SKM-1 (cell line): ENCODE data around the gene DNAAF3.
"Not testable (repeated sequence)": the region's sequence is repeated elsewhere in the genome, so short reads cannot be mapped to it uniquely, and the experiment has no call there.

Experiments used
- DNase-seq: peaks from one replicate; lab custom pipeline; 2025; ENCODE audit not compliant: unreplicated experiment; lab: John Stamatoyannopoulos, UW

The DNAAF3 gene

GRCh38 chr19:55155784-55156183 is 10.6 kb downstream of the DNAAF3 start:
- not testable (repeated sequence) for DNase-seq

- DNase-seq: no peak
Observed at GRCh38 chr19:55153652-55154264, 12.7 kb downstream of the DNAAF3 start.

- no peak for DNase-seq
Observed at GRCh38 chr19:55152017-55152416, 14.4 kb downstream of the DNAAF3 start.

- DNase-seq: no peak
Observed at GRCh38 chr19:55149078-55150003, 17.1 kb downstream of the DNAAF3 start, which contains the start of gene TNNT1. TSS of gene TNNT1 (minus strand) at chr19:55149206. CDS start at chr19:55147157, 2,049 bp downstream.

GRCh38 chr19:55147545-55148251 is 18.7 kb downstream of the DNAAF3 start:
- no peak for DNase-seq

GRCh38 chr19:55146705-55147273 is 19.6 kb downstream of the DNAAF3 start:
- no peak for DNase-seq

- peak; percentile 7 for DNase-seq
Observed at GRCh38 chr19:55146078-55146704, 20.2 kb downstream of the DNAAF3 start.

GRCh38 chr19:55145232-55145631 is 21.2 kb downstream of the DNAAF3 start:
- DNase-seq: peak; percentile 38

- DNase-seq: no peak
Observed at GRCh38 chr19:55141696-55142095, 24.7 kb downstream of the DNAAF3 start.

- no peak for DNase-seq
Observed at GRCh38 chr19:55137915-55138314, 28.5 kb downstream of the DNAAF3 start.

- no peak for DNase-seq
Observed at GRCh38 chr19:55136399-55137102, 29.9 kb downstream of the DNAAF3 start.

- DNase-seq: no peak
Observed at GRCh38 chr19:55134736-55135135, 31.7 kb downstream of the DNAAF3 start.

GRCh38 chr19:55133639-55134444 is 32.6 kb downstream of the DNAAF3 start:
- DNase-seq: no peak

- DNase-seq: no peak
Observed at GRCh38 chr19:55132453-55133129, 33.8 kb downstream of the DNAAF3 start.

- no peak for DNase-seq
Observed at GRCh38 chr19:55131421-55131820, 35.0 kb downstream of the DNAAF3 start.

GRCh38 chr19:55119053-55119452 is 47.4 kb downstream of the DNAAF3 start:
- no peak for DNase-seq

- DNase-seq: no peak
Observed at GRCh38 chr19:55118401-55118991, 47.9 kb downstream of the DNAAF3 start.

GRCh38 chr19:55117663-55118391 is 48.6 kb downstream of the DNAAF3 start:
- peak; percentile 77 for DNase-seq
